Measurements from ENCODE around the gene CCDC73. TPM values are rescaled to one million over a fixed set of nuclear protein-coding genes. Genes with fewer than 3 reads are reported as not detected.
A peak's percentile ranks its signal among the peaks of the same experiment; 100 is the strongest.

The CCDC73 gene
- total RNA-seq, 1 experiment from 2014 or later = not detected

- no peaks in the 10 kb centered on the region for H3K36me3 ChIP-seq (ENCODE audit: low read depth)
- no TSS peak for BruUV-seq (replicated peaks)
- intact Hi-C loops (cut with micrococcal nuclease; ENCODE audit: unreplicated experiment) = no loop called here
- peaks cover 32% of the 10 kb centered on the region for H3F3A ChIP-seq (ENCODE audit: insufficient read depth, low read depth)
- peak overlapping the region; percentile 45; the same call in 1 of the 2 replicates for H3K4me3 ChIP-seq
- TF ChIP-seq EZH2 (IDR thresholded peaks at IDR 0.05; ENCODE audit: low read depth) (no peak), CTCF (conservative IDR thresholded peaks at IDR 0.05) (no peak)
- ChIA-PET CTCF (no interaction called here), POLR2A (ENCODE audit: unreplicated experiment) (no interaction called here)
- peak overlapping the region; percentile 66 for H3K4me2 ChIP-seq
- H2AFZ ChIP-seq = peak overlapping the region; percentile 42
- peak overlapping the region; percentile 92 for H3K27ac ChIP-seq
- H3K9me3 ChIP-seq (ENCODE audit: insufficient read depth, low read depth) = peaks cover 5% of the 10 kb centered on the region; the same call in 1 of the 2 replicates
- H4K20me1 ChIP-seq (ENCODE audit: insufficient read depth) = no peaks in the 10 kb centered on the region
- no peaks in the 10 kb centered on the region for H3K27me3 ChIP-seq (ENCODE audit: insufficient read depth, low read depth)
- peak in 1 of 2 experiments; percentile 92 for DNase-seq
- no peaks in the 10 kb centered on the region for H3K79me2 ChIP-seq (ENCODE audit: low read depth)
- H3K4me1 ChIP-seq (replicated peaks; ENCODE audit: insufficient read depth) = peaks cover 32% of the 10 kb centered on the region
- H3K9me2 ChIP-seq (ENCODE audit: insufficient read depth) = no peaks in the 10 kb centered on the region; the same call in 1 of the 2 replicates
Observed at GRCh38 chr11:32706985-32707741, 87.3 kb downstream of the CCDC73 start.

GRCh38 chr11:32705309-32706033, 89.0 kb downstream of the CCDC73 start:
- DNase-seq = no peak
- ChIA-PET CTCF (interaction anchor here (0.6 kb wide), 1 partner anchor 118 kb away, joined by 3 read pairs; no protein-coding TSS in a partner anchor), POLR2A (ENCODE audit: unreplicated experiment) (no interaction called here)
- Histone ChIP-seq H3F3A (ENCODE audit: insufficient read depth, low read depth) (peaks cover 32% of the 10 kb centered on the region), H3K27me3 (ENCODE audit: insufficient read depth, low read depth) (no peaks in the 10 kb centered on the region), H3K4me1 (replicated peaks; ENCODE audit: insufficient read depth) (peaks cover 32% of the 10 kb centered on the region), H3K27ac (peak overlapping the region; percentile 92), H3K4me2 (no peak overlapping the region), H2AFZ (no peak overlapping the region), H3K36me3 (ENCODE audit: low read depth) (no peaks in the 10 kb centered on the region), H4K20me1 (ENCODE audit: insufficient read depth) (no peaks in the 10 kb centered on the region), H3K9me2 (ENCODE audit: insufficient read depth) (no peaks in the 10 kb centered on the region), H3K9me3 (ENCODE audit: insufficient read depth, low read depth) (peaks cover 5% of the 10 kb centered on the region; the same call in 1 of the 2 replicates), H3K4me3 (no peak overlapping the region), H3K79me2 (ENCODE audit: low read depth) (no peaks in the 10 kb centered on the region)
- BruUV-seq (replicated peaks) = no TSS peak
- TF ChIP-seq CTCF (conservative IDR thresholded peaks at IDR 0.05) (no peak), EZH2 (IDR thresholded peaks at IDR 0.05; ENCODE audit: low read depth) (no peak)
- intact Hi-C loops (cut with micrococcal nuclease; ENCODE audit: unreplicated experiment) = no loop called here

- peaks cover 32% of the 10 kb centered on the region for H3F3A ChIP-seq (ENCODE audit: insufficient read depth, low read depth)
- ChIA-PET CTCF (no interaction called here), POLR2A (ENCODE audit: unreplicated experiment) (no interaction called here)
- no peaks in the 10 kb centered on the region for H3K9me2 ChIP-seq (ENCODE audit: insufficient read depth)
- peaks cover 5% of the 10 kb centered on the region; the same call in 1 of the 2 replicates for H3K9me3 ChIP-seq (ENCODE audit: insufficient read depth, low read depth)
- no peaks in the 10 kb centered on the region for H3K79me2 ChIP-seq (ENCODE audit: low read depth)
- no peaks in the 10 kb centered on the region for H4K20me1 ChIP-seq (ENCODE audit: insufficient read depth)
- BruUV-seq (replicated peaks) = no TSS peak
- DNase-seq = no peak
- no peak overlapping the region for H3K27ac ChIP-seq
- H3K4me3 ChIP-seq = no peak overlapping the region
- intact Hi-C loops (cut with micrococcal nuclease; ENCODE audit: unreplicated experiment) = no loop called here
- H3K36me3 ChIP-seq (ENCODE audit: low read depth) = no peaks in the 10 kb centered on the region
- no peaks in the 10 kb centered on the region for H3K27me3 ChIP-seq (ENCODE audit: insufficient read depth, low read depth)
- H3K4me1 ChIP-seq (replicated peaks; ENCODE audit: insufficient read depth) = peaks cover 32% of the 10 kb centered on the region
- no peak for TF ChIP-seq CTCF (conservative IDR thresholded peaks at IDR 0.05)
- no peak for TF ChIP-seq EZH2 (IDR thresholded peaks at IDR 0.05; ENCODE audit: low read depth)
- no peak overlapping the region for H3K4me2 ChIP-seq
- H2AFZ ChIP-seq = no peak overlapping the region
Observed at GRCh38 chr11:32704775-32705174, 89.7 kb downstream of the CCDC73 start.
